ENCODE results near the gene SORL1. TPM values are rescaled to one million over a fixed set of nuclear protein-coding genes. Genes with fewer than 3 reads are reported as not detected.

The SORL1 gene
- total RNA-seq, 1 donor from 2014 or later: 7.1 TPM

DNA sequence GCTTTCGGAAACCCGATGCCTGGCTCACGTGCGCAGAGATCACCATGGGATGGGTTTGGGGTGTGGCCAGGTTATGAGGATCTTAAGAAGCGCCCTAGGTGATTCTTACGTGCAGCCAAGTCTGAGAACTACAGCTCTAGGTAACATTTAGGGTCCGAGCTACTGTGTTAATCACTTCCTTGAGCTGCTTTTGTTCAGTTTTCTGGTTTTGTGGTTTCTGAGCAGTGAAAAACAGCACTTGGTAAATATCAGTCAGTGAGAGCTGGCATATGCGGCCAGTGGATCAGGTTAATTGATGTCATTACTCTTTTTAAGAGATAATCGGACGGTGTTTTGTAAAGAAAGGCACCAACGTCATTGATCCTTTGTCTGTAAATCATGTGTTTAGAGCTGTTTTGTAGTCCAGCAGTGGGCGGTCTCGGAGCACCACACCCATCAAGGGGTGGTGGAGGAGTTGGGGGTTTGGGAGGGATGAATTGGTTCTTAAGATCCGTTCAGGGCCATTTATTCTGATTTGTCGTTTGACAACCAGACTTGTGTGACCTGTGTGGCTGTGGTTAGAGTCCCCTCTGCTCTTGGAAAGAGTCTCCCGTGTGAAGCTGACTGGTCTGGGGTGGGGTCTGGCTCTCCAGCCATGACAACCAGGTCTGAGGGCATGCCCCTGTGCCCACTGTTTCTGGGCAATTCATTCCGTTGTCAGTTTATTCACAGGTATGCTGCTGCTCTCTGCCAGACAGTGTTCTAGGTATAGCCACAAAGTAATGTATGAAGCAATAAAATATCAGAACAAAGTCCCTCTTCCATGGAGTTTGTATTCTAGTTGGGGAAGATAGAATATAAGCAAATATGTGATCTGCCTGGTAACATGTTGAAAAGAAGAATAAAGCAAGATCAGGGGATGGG is 62.6 kb downstream of the SORL1 start:
- Histone ChIP-seq H3K27me3 (ENCODE audit: low read depth) (peaks cover 7% of the 10 kb centered on the region), H3K27ac (replicated peaks) (no peak overlapping the region)
- TF ChIP-seq, protein P1, sequence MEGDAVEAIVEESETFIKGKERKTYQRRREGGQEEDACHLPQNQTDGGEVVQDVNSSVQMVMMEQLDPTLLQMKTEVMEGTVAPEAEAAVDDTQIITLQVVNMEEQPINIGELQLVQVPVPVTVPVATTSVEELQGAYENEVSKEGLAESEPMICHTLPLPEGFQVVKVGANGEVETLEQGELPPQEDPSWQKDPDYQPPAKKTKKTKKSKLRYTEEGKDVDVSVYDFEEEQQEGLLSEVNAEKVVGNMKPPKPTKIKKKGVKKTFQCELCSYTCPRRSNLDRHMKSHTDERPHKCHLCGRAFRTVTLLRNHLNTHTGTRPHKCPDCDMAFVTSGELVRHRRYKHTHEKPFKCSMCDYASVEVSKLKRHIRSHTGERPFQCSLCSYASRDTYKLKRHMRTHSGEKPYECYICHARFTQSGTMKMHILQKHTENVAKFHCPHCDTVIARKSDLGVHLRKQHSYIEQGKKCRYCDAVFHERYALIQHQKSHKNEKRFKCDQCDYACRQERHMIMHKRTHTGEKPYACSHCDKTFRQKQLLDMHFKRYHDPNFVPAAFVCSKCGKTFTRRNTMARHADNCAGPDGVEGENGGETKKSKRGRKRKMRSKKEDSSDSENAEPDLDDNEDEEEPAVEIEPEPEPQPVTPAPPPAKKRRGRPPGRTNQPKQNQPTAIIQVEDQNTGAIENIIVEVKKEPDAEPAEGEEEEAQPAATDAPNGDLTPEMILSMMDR (IDR thresholded peaks at IDR 0.05; ENCODE audit: borderline replicate concordance): no peak

DNA sequence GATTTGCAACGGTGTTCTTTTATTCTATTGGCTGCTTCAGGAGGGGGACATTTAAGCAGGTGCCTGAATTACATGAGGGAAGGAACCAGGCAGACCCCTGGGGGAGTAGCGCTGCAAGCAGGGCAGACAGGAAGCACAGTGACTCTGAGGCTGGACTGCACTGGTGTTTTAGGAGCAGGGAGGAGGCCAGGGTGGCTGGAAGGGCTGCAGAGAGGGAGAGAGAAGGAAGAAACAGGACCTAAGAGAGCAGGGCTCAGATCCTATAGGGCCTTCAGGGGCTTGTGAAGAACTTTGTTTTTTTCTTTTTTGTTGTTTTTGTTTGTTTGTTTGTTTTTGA is 63.2 kb downstream of the SORL1 start:
- H3K27me3 ChIP-seq (ENCODE audit: low read depth): peaks cover 6% of the 10 kb centered on the region

More for the DNA sequence above, 62.6 kb downstream of the SORL1 start:
- H3K36me3 ChIP-seq: no peaks in the 10 kb centered on the region
- H3K9me3 ChIP-seq (replicated peaks): no peaks in the 10 kb centered on the region
- no peak for DNase-seq
- H3K4me1 ChIP-seq: no peaks in the 10 kb centered on the region
- H3K4me3 ChIP-seq: no peak overlapping the region
- intact Hi-C loops (cut with micrococcal nuclease): no loop called here

DNA sequence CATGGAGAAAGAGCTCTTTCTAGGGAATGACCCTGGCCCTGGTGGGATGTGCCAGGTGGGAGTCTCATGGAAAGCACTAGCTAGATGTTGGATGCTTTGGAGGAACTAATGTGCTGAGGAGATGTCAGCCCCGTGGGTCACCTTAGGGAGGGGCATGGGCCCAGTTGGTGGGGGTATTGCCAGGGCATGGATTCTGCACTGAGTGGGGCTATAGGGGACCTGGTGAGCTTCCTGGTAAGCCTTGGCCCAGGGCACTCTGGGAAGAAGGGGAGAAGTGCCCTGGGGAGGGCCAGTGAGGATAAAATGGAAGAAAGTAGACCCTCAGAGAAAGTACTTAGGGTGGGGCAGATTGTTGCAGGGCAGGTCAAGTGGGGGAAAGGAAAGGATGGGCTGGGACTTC is 65.9 kb downstream of the SORL1 start:
- no peaks in the 10 kb centered on the region for H3K36me3 ChIP-seq
- intact Hi-C loops (cut with micrococcal nuclease): no loop called here

More for the DNA sequence above, 63.2 kb downstream of the SORL1 start:
- intact Hi-C loops (cut with micrococcal nuclease): no loop called here
- TF ChIP-seq, protein P1 (IDR thresholded peaks at IDR 0.05; ENCODE audit: borderline replicate concordance): no peak
- DNase-seq: no peak
- Histone ChIP-seq H3K4me1 (peaks cover 3% of the 10 kb centered on the region), H3K9me3 (replicated peaks) (no peaks in the 10 kb centered on the region), H3K36me3 (no peaks in the 10 kb centered on the region), H3K27ac (replicated peaks) (no peak overlapping the region), H3K4me3 (no peak overlapping the region)

DNA sequence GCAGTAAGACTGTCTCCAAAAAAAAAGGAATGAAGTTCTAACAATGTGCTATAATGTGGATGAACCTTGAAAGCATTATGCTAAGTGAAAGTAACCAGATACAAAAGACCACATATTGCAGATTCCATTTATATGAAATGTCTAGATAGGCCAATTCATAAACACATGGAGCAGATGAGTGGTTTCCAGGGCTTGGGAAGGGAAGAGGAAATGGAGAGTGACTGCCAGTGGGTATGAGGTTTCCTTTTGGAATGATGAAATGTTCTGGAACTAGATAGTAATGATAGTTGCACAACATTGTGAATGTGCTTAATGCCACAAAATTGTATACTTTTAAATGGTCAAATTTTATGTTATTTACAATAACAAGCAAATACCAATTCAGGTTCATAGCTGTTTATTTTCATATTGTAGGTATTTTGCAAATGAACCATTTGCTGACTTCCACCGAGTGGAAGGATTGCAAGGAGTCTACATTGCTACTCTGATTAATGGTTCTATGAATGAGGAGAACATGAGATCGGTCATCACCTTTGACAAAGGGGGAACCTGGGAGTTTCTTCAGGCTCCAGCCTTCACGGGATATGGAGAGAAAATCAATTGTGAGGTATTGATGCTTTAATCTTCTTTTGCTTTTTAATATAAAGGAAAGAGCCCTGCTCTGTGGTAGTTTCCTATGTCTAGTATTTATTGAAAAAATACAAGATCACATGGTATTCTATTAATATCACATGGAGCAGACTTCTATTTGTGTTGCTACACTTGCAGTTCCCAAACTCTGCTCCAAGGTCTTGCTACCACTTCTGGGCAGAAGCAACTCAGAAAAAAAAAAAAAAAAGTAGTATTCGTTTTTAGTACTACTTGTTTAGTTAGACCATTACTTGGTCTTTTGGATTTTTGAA is 68.4 kb downstream of the SORL1 start:
- no peak for DNase-seq
- H3K9me3 ChIP-seq (replicated peaks): peaks cover 8% of the 10 kb centered on the region
- H3K27ac ChIP-seq (replicated peaks): no peak overlapping the region
- no peaks in the 10 kb centered on the region for H3K27me3 ChIP-seq (ENCODE audit: low read depth)
- intact Hi-C loops (cut with micrococcal nuclease): no loop called here
- H3K4me3 ChIP-seq: no peak overlapping the region
- no peaks in the 10 kb centered on the region for H3K36me3 ChIP-seq
- H3K4me1 ChIP-seq: peaks cover 19% of the 10 kb centered on the region
- TF ChIP-seq, protein P1 (IDR thresholded peaks at IDR 0.05; ENCODE audit: borderline replicate concordance): no peak

More for the DNA sequence above, 65.9 kb downstream of the SORL1 start:
- TF ChIP-seq, protein P1 (IDR thresholded peaks at IDR 0.05; ENCODE audit: borderline replicate concordance): no peak
- Histone ChIP-seq H3K27me3 (ENCODE audit: low read depth) (no peaks in the 10 kb centered on the region), H3K4me3 (no peak overlapping the region), H3K4me1 (peaks cover 19% of the 10 kb centered on the region), H3K9me3 (replicated peaks) (no peaks in the 10 kb centered on the region), H3K27ac (replicated peaks) (no peak overlapping the region)
- DNase-seq: no peak

DNA sequence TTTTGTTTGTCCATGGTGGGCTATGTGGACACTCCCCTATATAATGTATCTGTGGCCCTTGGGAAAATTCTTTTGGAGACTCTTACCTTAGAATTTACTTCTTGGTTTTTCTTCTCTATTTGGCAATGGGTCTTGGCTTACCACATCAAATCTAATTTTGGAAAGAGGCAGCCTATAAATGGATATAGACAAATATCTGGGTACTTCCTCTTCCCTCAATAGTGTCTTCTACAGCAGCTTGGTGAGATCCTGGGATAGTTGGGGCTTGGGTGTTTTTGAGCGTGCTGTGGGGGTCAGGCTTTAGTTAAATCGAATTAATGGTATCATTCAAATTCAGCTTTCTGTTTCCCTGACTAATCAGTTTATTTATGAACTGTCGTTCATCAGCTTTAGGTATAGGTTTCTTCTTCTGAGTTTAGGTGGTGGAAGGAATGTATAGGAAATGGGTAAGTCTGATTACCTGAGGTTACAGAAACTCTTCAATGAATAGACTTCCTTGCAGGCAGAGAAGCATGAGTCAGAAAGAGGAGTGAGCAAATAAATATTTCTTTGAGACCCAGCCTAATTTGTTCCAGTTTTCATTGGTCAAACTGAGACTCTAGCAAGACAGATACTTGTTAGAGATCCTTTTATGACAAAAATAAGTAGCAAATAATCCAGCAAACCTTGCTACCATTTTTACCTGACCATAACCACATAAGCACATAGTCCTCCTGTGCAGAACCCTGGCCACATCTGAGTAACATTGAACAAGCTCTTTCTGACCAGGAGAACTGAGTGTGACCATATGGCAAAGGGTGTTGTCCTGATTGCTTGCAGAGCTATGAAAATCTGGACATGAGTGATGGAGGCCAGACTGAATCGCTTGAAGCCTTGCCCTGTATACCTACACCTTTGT is 69.3 kb downstream of the SORL1 start:
- Histone ChIP-seq H3K9me3 (replicated peaks) (peaks cover 17% of the 10 kb centered on the region), H3K4me3 (no peak overlapping the region), H3K36me3 (no peaks in the 10 kb centered on the region), H3K27ac (replicated peaks) (no peak overlapping the region), H3K27me3 (ENCODE audit: low read depth) (no peaks in the 10 kb centered on the region), H3K4me1 (peaks cover 19% of the 10 kb centered on the region)
- TF ChIP-seq, protein P1 (IDR thresholded peaks at IDR 0.05; ENCODE audit: borderline replicate concordance): no peak
- DNase-seq: no peak
- intact Hi-C loops (cut with micrococcal nuclease): no loop called here
